Stomach (tissue), 9 donors: ENCODE measurements around the gene DCK. TPM values are rescaled to one million over a fixed set of nuclear protein-coding genes. Genes with fewer than 3 reads are reported as not detected.

Experiments used
- DNase-seq, 2 donors: peaks; one replicate each; pipeline versions ENCODE4 v3.0.0 to v3.0.0-alpha.2; 2013 to 2019
- H3K27ac ChIP-seq, 5 donors: fragments of 200-600 bp in 4 of 5; sonication (generic) in 4 of 5; one replicate each; pipeline ENCODE4 v1.5.1; 2013 to 2019; ENCODE audit warnings: mild to moderate bottlenecking in 1 of 5, moderate library complexity in 1 of 5
- H3K27me3 ChIP-seq, 3 donors: fragments of 200-600 bp; sonication (generic); one replicate each; pipeline ENCODE4 v1.5.1; 2017 to 2019; ENCODE audit warnings: mixed run types in 1 of 3
- H3K36me3 ChIP-seq, 4 donors: fragments of 200-600 bp; sonication (generic); 1 replicate in 3 of 4; 2 replicates in 1 of 4; pipeline ENCODE4 v1.5.1; 2016 to 2019
- H3K4me1 ChIP-seq, 4 donors: fragments of 200-600 bp; sonication (generic); one replicate each; pipeline ENCODE4 v1.5.1; 2016 to 2019
- H3K4me3 ChIP-seq, 4 donors: fragments of 200-600 bp; sonication (generic) in 3 of 4; one replicate each; pipeline ENCODE4 v1.5.1; 2016 to 2019; ENCODE audit warnings: mild to moderate bottlenecking in 1 of 4
- H3K9me3 ChIP-seq, 4 donors: fragments of 200-600 bp; sonication (generic); one replicate each; pipeline ENCODE4 v1.5.1; 2016 to 2019
- EP300 ChIP-seq: sonication (generic); formaldehyde crosslinking; IDR thresholded peaks from one replicate; pipeline ENCODE4 v1.6.1; 2017; ENCODE audit warnings: antibody characterized with exemption
- POLR2A ChIP-seq, 4 donors: fragments of 450-650 bp; IDR thresholded peaks; one replicate each; pipeline ENCODE4 v1.6.1; 2016; ENCODE audit warnings: antibody characterized with exemption in 4 of 4, control low read depth in 2 of 4, mild to moderate bottlenecking in 1 of 4, moderate library complexity in 1 of 4
- POLR2AphosphoS5 ChIP-seq, 3 donors: sonication (generic); formaldehyde crosslinking; IDR thresholded peaks; one replicate each; pipeline ENCODE4 v1.6.1; 2016; ENCODE audit warnings: antibody characterized with exemption in 3 of 3
- WGBS, 5 donors: extraction: QIAGEN DNeasy Blood & Tissue Kit in 3 of 5; methylation state at CpG; one replicate each; pipeline versions ENCODE4 v1.1.5 to v1.1.7; 2013 to 2018; 5-methylcytosine and 5-hydroxymethylcytosine counted together
- intact Hi-C: fragments of 100-400 bp; cut with DNase I; formaldehyde crosslinking; loops from one replicate; pipeline ENCODE4 v1.15.1; 2023; ENCODE audit warnings: low total_unique reads
- polyA plus RNA-seq, 3 donors: library from polyadenylated mRNA; stranded (reverse); fragments of 200-250 nt; gene quantifications; one replicate each; pipeline ENCODE4 v1.2.3, GENCODE V29; 2013
- total RNA-seq, 5 donors: library from RNA; depleted of rRNA; stranded (reverse); fragments of >200 nt; gene quantifications; one replicate each; pipeline versions ENCODE4 v1.1.0 to v1.2.3, GENCODE V29; 2014 to 2016
- TF ChIP-seq, protein P1 (sequence below), 7 experiments: fragments of 450-650 bp in 4 of 7; fragments of 200-600 bp in 3 of 7; sonication (generic) in 3 of 7; IDR thresholded peaks; one replicate each; pipeline ENCODE4 v1.5.1; 2016 to 2019; ENCODE audit warnings: antibody characterized with exemption in 7 of 7, control low read depth in 2 of 7, mild to moderate bottlenecking in 1 of 7
- donor health status: healthy with polysubstance abuse.
- donor health status: Bipolar disorder and iron deficiency.
- donor health status: healthy.

The DCK gene
- total and polyA plus RNA-seq, 8 donors: 6.7 to 43.2 (median 13.5) TPM

- no peak for DNase-seq
- H3K4me1 ChIP-seq: peaks cover 0 to 12% (median 3%) of the 10 kb centered on the region in 4 donors
- TF ChIP-seq POLR2A (IDR thresholded peaks at IDR 0.05) (no peak), POLR2AphosphoS5 (IDR thresholded peaks at IDR 0.05) (no peak), EP300 (no peak)
- TF ChIP-seq, protein P1, sequence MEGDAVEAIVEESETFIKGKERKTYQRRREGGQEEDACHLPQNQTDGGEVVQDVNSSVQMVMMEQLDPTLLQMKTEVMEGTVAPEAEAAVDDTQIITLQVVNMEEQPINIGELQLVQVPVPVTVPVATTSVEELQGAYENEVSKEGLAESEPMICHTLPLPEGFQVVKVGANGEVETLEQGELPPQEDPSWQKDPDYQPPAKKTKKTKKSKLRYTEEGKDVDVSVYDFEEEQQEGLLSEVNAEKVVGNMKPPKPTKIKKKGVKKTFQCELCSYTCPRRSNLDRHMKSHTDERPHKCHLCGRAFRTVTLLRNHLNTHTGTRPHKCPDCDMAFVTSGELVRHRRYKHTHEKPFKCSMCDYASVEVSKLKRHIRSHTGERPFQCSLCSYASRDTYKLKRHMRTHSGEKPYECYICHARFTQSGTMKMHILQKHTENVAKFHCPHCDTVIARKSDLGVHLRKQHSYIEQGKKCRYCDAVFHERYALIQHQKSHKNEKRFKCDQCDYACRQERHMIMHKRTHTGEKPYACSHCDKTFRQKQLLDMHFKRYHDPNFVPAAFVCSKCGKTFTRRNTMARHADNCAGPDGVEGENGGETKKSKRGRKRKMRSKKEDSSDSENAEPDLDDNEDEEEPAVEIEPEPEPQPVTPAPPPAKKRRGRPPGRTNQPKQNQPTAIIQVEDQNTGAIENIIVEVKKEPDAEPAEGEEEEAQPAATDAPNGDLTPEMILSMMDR (IDR thresholded peaks at IDR 0.05): no peak
- no peak overlapping the region for H3K27ac ChIP-seq
- intact Hi-C loops: no loop called here
- H3K9me3 ChIP-seq: no peaks in the 10 kb centered on the region
- no peak overlapping the region for H3K4me3 ChIP-seq
- H3K27me3 ChIP-seq: no peaks in the 10 kb centered on the region
- H3K36me3 ChIP-seq: peaks cover 0 to 18% (median 13%) of the 10 kb centered on the region in 4 donors
These were observed 13.3 kb upstream of the DCK start for GRCh38 chr4:70980196-70980595.

DNA sequence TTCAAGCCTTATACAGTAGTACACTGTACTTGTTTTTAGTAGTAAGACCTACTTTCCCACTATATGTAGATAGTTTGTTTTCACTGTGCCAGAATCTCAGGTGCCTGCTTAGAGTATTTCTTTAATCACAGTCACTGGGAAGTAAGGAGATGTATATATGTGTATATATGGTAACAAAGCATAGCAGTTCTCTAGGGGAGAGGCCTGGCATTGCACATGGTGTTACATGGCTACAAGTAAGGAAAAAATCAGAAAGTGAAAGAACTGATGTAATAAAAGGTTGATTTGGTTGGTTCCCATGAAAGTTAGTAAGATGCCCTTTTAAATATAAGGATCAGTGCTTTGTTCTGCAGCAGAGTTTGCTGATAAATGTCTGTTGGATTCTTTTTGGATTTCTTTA, 9.3 kb upstream of the DCK start:
- Histone ChIP-seq H3K9me3 (no peaks in the 10 kb centered on the region), H3K27ac (no peak overlapping the region), H3K36me3 (peaks cover 0 to 5% (median 2%) of the 10 kb centered on the region in 4 donors), H3K4me3 (no peak overlapping the region), H3K27me3 (no peaks in the 10 kb centered on the region), H3K4me1 (peaks cover 0 to 7% (median 2%) of the 10 kb centered on the region in 4 donors)
- intact Hi-C loops: no loop called here
- TF ChIP-seq POLR2A (IDR thresholded peaks at IDR 0.05): no peak
- no peak for TF ChIP-seq EP300
- TF ChIP-seq POLR2AphosphoS5 (IDR thresholded peaks at IDR 0.05): no peak
- TF ChIP-seq, protein P1 (IDR thresholded peaks at IDR 0.05): no peak
- DNase-seq: no peak

DNA sequence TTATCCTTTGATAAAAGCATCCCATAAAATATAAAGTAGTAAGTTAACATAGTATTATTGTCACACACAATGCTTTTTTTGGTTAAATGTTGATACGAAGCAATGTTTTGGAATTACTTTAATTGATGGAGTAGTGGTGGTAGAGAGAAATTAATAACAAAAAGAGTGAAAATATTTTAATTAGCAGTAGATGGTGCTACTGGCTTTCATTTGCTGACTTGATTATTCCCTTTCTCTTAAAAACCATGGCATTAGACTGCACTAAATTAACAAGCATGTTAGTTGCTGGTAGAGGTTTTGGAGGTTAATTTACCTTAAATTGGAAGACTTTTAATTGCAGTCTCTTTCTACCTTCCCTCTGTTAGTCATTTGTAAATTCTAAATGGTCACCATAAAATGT, 8.9 kb upstream of the DCK start:
- DNase-seq: no peak
- TF ChIP-seq, protein P1 (IDR thresholded peaks at IDR 0.05): no peak
- TF ChIP-seq POLR2AphosphoS5 (IDR thresholded peaks at IDR 0.05): no peak
- no peak for TF ChIP-seq POLR2A (IDR thresholded peaks at IDR 0.05)
- TF ChIP-seq EP300: no peak
- no peaks in the 10 kb centered on the region for H3K27me3 ChIP-seq
- H3K9me3 ChIP-seq: no peaks in the 10 kb centered on the region
- peaks cover 0 to under 1% (median 0%) of the 10 kb centered on the region in 4 donors for H3K36me3 ChIP-seq
- peaks cover 0 to 3% (median 0%) of the 10 kb centered on the region in 4 donors for H3K4me1 ChIP-seq
- no peak overlapping the region for H3K27ac ChIP-seq
- 87 to 96% (median 92%) methylated on average over 1 of the region's 1 CpG for WGBS, 5 donors
- intact Hi-C loops: no loop called here
- no peak overlapping the region for H3K4me3 ChIP-seq

GRCh38 chr4:70991596-70991995, 1.9 kb upstream of the DCK start:
- Histone ChIP-seq H3K4me1 (peaks cover 11 to 37% (median 25%) of the 10 kb centered on the region in 4 donors), H3K36me3 (no peaks in the 10 kb centered on the region), H3K27me3 (no peaks in the 10 kb centered on the region), H3K27ac (no peak overlapping the region), H3K4me3 (no peak overlapping the region), H3K9me3 (no peaks in the 10 kb centered on the region)
- 90 to 100% (median 93%) methylated on average over 2 of the region's 2 CpGs for WGBS, 5 donors
- TF ChIP-seq, protein P1 (IDR thresholded peaks at IDR 0.05): no peak
- TF ChIP-seq POLR2AphosphoS5 (IDR thresholded peaks at IDR 0.05): no peak
- TF ChIP-seq POLR2A (IDR thresholded peaks at IDR 0.05): no peak
- TF ChIP-seq EP300: no peak
- intact Hi-C loops: loop anchor here (10.0 kb wide), 1 partner anchor 147 kb away; no protein-coding TSS in a partner anchor
- no peak for DNase-seq
